ENCODE measurements around the gene DYNC1H1.

DYNC1H1 gene

GRCh38 chr14:101964297-101965180 lies at the start of gene DYNC1H1:
TSS of gene DYNC1H1 (plus strand) at chr14:101964573. CDS start at chr14:101964692, 119 bp downstream.
- no peak for FAIRE-seq

GRCh38 chr14:101915871-101916815 lies 48.2 kb upstream of the DYNC1H1 start:
- FAIRE-seq, result no peak

- FAIRE-seq, result no peak
These were observed 47.5 kb upstream of the DYNC1H1 start for GRCh38 chr14:101916816-101917412.

DNA sequence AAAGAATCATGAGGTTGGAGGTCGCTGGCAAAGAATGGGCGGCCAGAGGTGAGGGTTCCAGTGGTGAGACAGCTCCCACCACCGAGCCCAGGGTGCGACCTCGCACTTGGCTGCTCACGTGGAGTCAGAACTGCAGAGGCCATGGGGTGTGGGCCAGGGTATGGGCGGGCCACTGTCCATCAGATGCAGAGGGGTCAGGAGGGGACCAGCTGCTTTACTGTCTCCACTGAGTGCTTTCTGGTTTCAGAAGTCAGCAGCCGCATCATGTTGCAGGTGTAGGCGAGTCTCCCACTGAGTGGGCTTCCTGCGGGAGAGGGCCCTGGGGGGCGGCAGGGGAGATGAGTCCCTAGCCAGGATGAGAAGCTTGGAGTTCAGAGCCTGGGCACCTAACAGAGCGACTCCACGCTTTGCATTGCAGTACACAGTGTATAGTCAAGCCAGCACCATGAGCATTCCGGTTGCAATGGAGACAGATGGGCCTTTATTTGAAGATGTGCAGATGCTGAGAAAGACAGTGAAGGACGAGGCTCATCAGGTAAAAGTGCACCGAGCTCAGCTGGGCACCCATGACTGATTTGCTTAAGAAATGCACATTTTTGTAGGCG lies 46.9 kb upstream of the DYNC1H1 start:
- no peak for FAIRE-seq

GRCh38 chr14:101918065-101918989 lies 46.0 kb upstream of the DYNC1H1 start:
- FAIRE-seq, result no peak

- FAIRE-seq, result no peak
These were observed 44.1 kb upstream of the DYNC1H1 start for GRCh38 chr14:101920271-101920670.

GRCh38 chr14:101922866-101923265 lies 41.5 kb upstream of the DYNC1H1 start:
- no peak for FAIRE-seq

DNA sequence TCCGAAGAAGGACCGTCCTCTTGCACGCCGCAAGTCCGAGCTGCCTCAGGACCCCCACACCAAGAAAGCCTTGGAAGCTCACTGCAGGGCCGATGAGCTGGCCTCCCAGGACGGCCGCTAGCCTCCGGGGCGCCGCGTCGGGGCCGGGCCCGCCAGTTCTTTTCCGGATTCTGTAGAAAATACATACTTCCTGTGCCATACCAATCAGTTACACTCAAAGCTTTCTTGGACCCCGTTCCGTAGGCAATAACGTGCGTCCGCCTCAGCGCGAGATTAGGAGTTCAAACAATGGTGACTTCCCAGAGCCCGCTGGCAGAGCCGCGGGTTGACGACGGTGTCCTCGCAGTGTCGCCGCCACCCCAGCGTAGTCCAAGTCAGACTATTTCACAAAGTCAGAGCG lies 39.2 kb upstream of the DYNC1H1 start:
- FAIRE-seq, result no peak

GRCh38 chr14:101926085-101926484 lies 38.3 kb upstream of the DYNC1H1 start:
- FAIRE-seq, result no peak

GRCh38 chr14:101926620-101927019 lies 37.8 kb upstream of the DYNC1H1 start:
- FAIRE-seq, result no peak

GRCh38 chr14:101927859-101928258 lies 36.5 kb upstream of the DYNC1H1 start:
- FAIRE-seq, result no peak

DNA sequence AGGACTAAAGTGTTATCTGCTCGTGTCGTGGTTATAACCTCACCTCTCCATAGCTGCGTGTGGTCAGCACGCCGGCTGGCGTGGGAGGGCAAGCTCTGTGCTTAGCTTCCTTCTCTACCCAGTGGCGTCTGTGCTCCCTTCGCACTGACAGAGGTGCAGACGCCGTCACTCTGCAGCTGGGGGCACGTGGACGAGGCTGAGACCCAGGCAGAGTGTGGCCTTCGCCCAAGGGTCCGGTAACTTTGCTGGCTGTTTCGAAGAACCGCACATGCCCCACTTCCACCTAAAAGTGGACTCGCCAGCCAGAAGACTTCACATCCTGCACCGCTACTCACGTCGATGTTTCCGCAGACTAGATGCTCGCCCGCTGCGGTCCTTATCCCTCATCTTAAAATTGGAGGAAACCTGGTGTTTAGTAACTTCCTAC lies 35.9 kb upstream of the DYNC1H1 start:
- FAIRE-seq, result no peak

DNA sequence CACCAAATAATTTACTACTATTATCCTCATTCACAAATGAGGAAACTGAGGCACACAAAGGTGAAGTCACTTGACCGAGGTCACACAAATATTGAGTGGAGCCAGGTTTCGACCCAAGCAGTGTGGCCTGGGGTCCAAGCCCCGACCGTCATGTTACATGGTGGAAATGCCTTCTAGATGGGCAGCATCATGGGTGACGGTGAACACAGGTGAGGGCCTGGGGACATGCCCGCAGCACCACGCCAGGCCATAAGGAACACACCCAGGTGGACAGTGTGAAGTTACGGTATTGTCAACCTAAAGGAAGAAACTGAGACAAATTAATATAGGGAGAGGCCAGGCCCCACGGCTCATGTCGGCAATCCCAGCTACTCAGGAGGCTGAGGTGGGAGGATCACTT lies 35.3 kb upstream of the DYNC1H1 start:
- no peak for FAIRE-seq

DNA sequence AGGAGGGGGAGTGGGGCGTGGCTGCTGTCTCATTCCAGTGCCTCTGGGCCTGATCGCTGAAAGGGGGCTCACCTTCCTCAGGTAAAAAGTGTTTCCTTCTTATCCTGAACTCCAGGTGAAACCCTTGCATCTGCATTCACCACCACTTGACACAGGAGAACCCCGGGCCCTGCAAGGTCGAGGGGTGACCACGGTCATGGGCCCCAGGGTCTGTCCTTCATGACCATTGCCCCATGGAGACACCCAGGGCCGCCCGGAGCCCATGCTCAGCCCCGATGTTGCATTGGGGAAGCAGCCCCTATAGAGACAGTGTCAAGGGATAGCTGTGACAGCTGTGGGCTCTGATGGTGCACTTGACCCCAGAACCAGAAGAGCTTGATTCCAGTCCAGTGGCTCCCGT lies 34.4 kb upstream of the DYNC1H1 start:
- no peak for FAIRE-seq

DNA sequence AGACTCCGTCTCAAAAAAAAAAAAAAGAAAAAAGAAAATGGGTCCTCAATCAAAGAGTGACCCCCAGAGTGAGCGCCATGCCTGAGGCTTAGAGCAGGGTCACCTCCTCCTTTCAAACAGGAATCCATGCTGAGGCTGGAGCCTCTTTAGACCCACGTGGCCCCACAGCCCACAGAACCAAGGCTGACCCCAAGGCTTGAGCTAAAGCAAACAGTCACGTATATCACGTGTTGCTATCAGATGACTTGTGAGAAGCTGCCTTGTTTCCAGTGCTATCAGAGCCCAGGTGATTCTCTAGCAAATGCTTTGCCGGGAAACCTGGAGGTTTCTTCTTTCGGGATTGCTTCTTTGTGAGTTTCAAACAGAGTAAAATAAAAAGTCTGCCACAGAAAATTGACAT lies 31.7 kb upstream of the DYNC1H1 start:
- no peak for FAIRE-seq

DNA sequence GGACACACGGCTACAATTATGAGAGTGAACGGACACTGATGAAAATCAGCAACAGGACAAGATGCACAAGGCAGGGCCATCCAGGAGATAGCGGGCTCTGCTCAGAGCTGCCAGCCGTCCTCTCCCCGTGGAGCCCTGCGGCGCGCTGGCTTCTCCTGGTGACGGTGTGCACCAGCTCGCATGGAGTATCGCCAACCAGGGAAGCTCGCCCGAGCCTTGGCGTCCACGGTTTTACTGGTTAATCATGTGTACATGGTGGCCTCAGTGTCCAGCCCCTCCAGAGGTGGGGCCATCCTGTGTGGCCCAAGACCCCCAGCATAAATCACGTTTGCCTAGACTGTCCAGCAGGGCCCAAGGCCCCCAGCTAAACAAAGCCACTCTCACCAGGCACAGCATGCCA lies 31.2 kb upstream of the DYNC1H1 start:
- FAIRE-seq, result no peak

DNA sequence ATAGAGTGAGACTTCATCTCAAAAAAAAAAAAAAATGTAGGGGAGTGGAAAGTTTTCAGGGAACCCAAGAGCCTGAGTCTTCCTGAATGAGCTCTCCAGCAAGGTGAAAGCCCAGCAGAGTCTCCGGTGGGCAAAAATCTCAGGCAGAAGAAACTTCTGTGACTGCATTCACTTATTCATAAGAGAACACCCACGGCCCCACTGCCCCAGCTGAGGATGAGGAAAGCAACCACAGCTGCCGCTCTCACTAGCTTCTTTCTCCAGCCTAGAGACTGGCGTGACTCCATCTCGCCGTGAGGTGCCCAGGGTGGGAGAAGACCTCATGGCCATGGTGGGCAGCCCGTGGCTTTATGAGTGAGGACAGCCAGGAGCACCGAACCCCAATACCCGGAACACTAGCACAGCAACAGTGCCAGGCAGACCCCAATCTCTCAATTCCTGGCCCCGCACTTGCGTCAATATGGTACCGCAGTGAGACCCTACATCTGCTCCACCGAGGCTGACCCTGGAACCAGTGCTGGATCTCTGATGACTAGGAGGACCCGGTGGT lies 29.7 kb upstream of the DYNC1H1 start:
- FAIRE-seq, result no peak

GRCh38 chr14:101937926-101938767 lies 26.2 kb upstream of the DYNC1H1 start:
- FAIRE-seq, result no peak

DNA sequence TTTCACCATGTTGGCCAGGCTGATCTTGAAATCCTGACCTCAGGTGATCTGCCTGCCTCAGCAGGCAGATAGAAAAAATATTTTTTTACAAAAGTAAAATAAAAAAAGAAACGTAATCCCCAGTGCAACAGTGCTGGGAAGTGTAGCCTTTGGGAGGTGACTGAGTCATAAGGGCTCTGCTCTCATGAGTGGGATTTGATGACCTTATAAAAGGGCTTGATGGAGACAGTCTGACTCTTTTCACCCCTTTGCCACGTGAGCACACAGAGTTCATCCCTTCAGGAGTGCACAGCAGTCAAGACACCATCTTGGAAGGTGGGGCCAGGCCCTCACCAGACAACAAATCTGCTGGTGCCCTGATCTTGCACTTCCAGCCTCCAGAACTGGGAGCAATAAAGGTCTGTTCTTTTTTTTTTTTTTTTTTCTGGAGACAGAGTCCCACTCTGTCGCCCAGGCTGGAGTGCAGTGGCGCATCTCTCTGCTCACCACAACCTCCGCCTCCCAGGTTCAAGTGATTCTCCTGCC lies 24.7 kb upstream of the DYNC1H1 start:
- FAIRE-seq, result no peak

DNA sequence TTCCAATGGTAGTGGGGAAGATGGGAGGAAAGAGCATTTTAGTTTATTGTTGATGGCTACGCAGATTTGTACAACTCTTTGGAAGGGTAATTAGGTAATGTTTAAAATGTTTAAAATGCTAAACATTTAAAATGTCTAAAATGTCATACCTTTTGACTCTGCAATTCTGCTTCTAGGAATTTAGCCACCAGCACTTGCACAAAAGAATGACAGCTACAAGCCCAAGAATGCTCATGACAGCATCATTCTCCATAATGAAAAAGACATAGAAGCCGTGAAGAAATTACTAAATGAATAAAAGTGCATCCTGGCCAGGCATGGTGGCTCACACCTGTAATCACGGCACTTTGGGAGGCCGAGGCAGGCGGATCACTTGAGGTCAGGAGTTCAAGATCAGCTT lies 19.9 kb upstream of the DYNC1H1 start:
- no peak for FAIRE-seq

All from islet of Langerhans (tissue), 1 donor.